Measurements from ENCODE around the gene FBN1.

GRCh38 chr15:48527517-48527916, 118.0 kb downstream of the FBN1 start:
- TF ChIP-seq YY1 (IDR thresholded peaks at IDR 0.05; ENCODE audit: insufficient read depth, insufficient read length), result no peak
- no peak for TF ChIP-seq SUZ12 (IDR thresholded peaks at IDR 0.05; ENCODE audit: extremely low read depth, insufficient read depth, insufficient read length)
- no peak for TF ChIP-seq ZNF274 (IDR thresholded peaks at IDR 0.05; ENCODE audit: low read depth, low read length)
